Sigmoid colon (tissue), 7 donors: Measurements from ENCODE around the gene SLX4. TPM values are rescaled to one million over a fixed set of nuclear protein-coding genes. Genes with fewer than 3 reads are reported as not detected.
"Not testable (repeated sequence)": the region's sequence is repeated elsewhere in the genome, so short reads cannot be mapped to it uniquely, and the experiment has no call there.

Source experiments
- DNase-seq: peaks from one replicate; pipeline ENCODE4 v3.0.0-alpha.2; 2019
- H3K27ac ChIP-seq, 4 donors: fragments of 200-600 bp; sonication (generic); one replicate each; pipeline ENCODE4 v1.5.1; 2016 to 2019; ENCODE audit warnings: mild to moderate bottlenecking in 1 of 4
- H3K27me3 ChIP-seq, 3 donors: fragments of 200-600 bp; sonication (generic); one replicate each; pipeline ENCODE4 v1.5.1; 2019; ENCODE audit warnings: mild to moderate bottlenecking in 1 of 3
- H3K36me3 ChIP-seq, 4 donors: fragments of 200-600 bp; sonication (generic); one replicate each; pipeline ENCODE4 v1.5.1; 2016 to 2019
- H3K4me1 ChIP-seq, 4 donors: fragments of 200-600 bp; sonication (generic); one replicate each; pipeline ENCODE4 v1.5.1; 2017 to 2019
- H3K4me3 ChIP-seq, 4 donors: fragments of 200-600 bp; sonication (generic); one replicate each; pipeline ENCODE4 v1.5.1; 2017 to 2019; ENCODE audit warnings: mild to moderate bottlenecking in 2 of 4, moderate library complexity in 1 of 4
- H3K9me3 ChIP-seq, 4 donors: fragments of 200-600 bp in 3 of 4; sonication (generic) in 3 of 4; one replicate each; pipeline versions ENCODE4 v1.5.1 to v1.6.1; 2013 to 2019
- EP300 ChIP-seq, 4 donors: sonication (generic); formaldehyde crosslinking; IDR thresholded peaks; one replicate each; pipeline ENCODE4 v1.6.1; 2017; ENCODE audit warnings: antibody characterized with exemption in 4 of 4
- POLR2A ChIP-seq, 2 donors: fragments of 450-650 bp; IDR thresholded peaks; one replicate each; pipeline ENCODE4 v1.6.1; 2016; ENCODE audit warnings: antibody characterized with exemption in 2 of 2, mild to moderate bottlenecking in 2 of 2, moderate library complexity in 2 of 2
- POLR2AphosphoS5 ChIP-seq, 4 donors: sonication (generic); formaldehyde crosslinking; IDR thresholded peaks; one replicate each; pipeline ENCODE4 v1.6.1; 2017; ENCODE audit warnings: antibody characterized with exemption in 4 of 4
- WGBS, 2 donors: extraction: QIAGEN DNeasy Blood & Tissue Kit; methylation state at CpG; one replicate each; pipeline ENCODE4 v1.1.7; 2013; 5-methylcytosine and 5-hydroxymethylcytosine counted together
- intact Hi-C: fragments of 100-400 bp; cut with DNase I; formaldehyde crosslinking; loops from one replicate; pipeline ENCODE4 v1.15.1; 2023
- polyA plus RNA-seq, 3 donors: library from polyadenylated mRNA; stranded (reverse); fragments of 200-250 nt; gene quantifications; one replicate each; pipeline ENCODE4 v1.2.3, GENCODE V29; 2013
- total RNA-seq, 4 donors: library from RNA; depleted of rRNA; stranded (reverse); fragments of >200 nt; gene quantifications; one replicate each; pipeline ENCODE4 v1.1.0, GENCODE V29; 2016
- TF ChIP-seq, protein P1 (sequence below), 4 experiments: fragments of 450-650 bp in 3 of 4; fragments of 200-600 bp in 1 of 4; IDR thresholded peaks; one replicate each; pipeline ENCODE4 v1.5.1; 2016 to 2019; ENCODE audit warnings: antibody characterized with exemption in 4 of 4, mild to moderate bottlenecking in 3 of 4, moderate library complexity in 2 of 4
- donor health status: healthy with polysubstance abuse.
- donor health status: Bipolar disorder and iron deficiency.
- donor health status: healthy.

The SLX4 gene, protein sequence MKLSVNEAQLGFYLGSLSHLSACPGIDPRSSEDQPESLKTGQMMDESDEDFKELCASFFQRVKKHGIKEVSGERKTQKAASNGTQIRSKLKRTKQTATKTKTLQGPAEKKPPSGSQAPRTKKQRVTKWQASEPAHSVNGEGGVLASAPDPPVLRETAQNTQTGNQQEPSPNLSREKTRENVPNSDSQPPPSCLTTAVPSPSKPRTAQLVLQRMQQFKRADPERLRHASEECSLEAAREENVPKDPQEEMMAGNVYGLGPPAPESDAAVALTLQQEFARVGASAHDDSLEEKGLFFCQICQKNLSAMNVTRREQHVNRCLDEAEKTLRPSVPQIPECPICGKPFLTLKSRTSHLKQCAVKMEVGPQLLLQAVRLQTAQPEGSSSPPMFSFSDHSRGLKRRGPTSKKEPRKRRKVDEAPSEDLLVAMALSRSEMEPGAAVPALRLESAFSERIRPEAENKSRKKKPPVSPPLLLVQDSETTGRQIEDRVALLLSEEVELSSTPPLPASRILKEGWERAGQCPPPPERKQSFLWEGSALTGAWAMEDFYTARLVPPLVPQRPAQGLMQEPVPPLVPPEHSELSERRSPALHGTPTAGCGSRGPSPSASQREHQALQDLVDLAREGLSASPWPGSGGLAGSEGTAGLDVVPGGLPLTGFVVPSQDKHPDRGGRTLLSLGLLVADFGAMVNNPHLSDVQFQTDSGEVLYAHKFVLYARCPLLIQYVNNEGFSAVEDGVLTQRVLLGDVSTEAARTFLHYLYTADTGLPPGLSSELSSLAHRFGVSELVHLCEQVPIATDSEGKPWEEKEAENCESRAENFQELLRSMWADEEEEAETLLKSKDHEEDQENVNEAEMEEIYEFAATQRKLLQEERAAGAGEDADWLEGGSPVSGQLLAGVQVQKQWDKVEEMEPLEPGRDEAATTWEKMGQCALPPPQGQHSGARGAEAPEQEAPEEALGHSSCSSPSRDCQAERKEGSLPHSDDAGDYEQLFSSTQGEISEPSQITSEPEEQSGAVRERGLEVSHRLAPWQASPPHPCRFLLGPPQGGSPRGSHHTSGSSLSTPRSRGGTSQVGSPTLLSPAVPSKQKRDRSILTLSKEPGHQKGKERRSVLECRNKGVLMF (N-terminal part only)
- total RNA-seq = 1 to 10 TPM; 2.1 to 3.9 (median 2.6) TPM
- polyA plus RNA-seq = 1 to 10 TPM in 1 of 3 donors, under 1 TPM in 2; under 0.01 to 3.9 (median 0.69) TPM

DNA sequence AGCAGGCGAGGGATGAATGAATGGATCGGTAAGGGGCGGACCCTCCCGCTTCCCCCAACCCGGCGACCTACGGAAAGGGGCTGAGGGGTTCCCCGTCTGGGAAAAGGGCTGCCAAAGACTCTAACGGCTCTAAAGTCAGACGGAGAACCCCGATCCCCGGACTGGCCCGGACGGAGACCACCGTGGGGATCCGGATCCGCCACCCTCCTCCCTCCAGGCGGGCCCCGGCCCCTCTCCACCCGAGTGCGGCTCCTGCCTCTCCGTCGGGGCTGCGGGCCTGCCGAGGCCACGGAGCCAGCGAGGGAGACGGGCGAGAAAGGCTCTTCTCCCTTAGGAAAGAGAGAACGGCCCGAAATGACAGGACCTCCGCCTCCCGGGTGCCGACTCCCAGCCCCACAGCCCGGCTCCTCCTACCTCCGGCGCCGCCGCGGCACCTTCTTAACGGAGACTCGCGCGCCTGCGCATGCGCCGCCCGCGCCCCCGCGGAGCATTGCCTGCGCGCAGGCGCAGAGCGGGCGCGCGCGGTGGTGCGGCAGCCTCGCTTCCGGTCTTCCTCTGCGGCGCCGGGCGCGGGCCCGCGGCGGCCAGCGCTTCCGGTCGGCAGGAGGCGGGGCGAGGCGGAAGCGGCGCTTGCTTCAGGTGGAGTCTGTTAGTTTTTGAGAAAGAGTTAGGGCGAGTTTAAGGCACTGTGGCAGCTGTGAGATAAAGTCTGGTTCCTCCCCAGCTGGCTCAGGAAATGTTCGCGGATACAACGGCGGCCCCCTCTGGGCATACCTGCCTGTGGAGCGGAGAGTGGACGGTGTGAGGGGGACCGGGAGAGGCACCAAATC lies at the start of gene SLX4:
Gene SLX4 (minus strand): TSS at position 461 of the 830 bp plus-strand sequence. CDS start 2,642 bp downstream, outside the sequence.
- Histone ChIP-seq H3K27me3 (no peaks in the 10 kb centered on the region), H3K9me3 (no peaks in the 10 kb centered on the region), H3K4me1 (peaks cover 0 to 24% (median 16%) of the 10 kb centered on the region in 4 donors), H3K36me3 (no peaks in the 10 kb centered on the region), H3K27ac (peak within 1 kb of the TSS; percentile 71 to 88 (median 82)), H3K4me3 (peak within 1 kb of the TSS; percentile 85 to 98 (median 94))
- intact Hi-C loops = loop anchor here (5.0 to 10.0 kb wide), 3 partner anchors 87 to 304 kb away; partner anchors contain the start of genes CREBBP, TIGD7 and ZNF75A
- WGBS, 2 donors = 0% methylated on average over 86 of the region's 86 CpGs
- TF ChIP-seq, protein P1, sequence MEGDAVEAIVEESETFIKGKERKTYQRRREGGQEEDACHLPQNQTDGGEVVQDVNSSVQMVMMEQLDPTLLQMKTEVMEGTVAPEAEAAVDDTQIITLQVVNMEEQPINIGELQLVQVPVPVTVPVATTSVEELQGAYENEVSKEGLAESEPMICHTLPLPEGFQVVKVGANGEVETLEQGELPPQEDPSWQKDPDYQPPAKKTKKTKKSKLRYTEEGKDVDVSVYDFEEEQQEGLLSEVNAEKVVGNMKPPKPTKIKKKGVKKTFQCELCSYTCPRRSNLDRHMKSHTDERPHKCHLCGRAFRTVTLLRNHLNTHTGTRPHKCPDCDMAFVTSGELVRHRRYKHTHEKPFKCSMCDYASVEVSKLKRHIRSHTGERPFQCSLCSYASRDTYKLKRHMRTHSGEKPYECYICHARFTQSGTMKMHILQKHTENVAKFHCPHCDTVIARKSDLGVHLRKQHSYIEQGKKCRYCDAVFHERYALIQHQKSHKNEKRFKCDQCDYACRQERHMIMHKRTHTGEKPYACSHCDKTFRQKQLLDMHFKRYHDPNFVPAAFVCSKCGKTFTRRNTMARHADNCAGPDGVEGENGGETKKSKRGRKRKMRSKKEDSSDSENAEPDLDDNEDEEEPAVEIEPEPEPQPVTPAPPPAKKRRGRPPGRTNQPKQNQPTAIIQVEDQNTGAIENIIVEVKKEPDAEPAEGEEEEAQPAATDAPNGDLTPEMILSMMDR (IDR thresholded peaks at IDR 0.05) = no peak
- peak in 1 of 2 donors; percentile 36 for TF ChIP-seq POLR2A (IDR thresholded peaks at IDR 0.05)
- peak; percentile 57 to 81 (median 69) for TF ChIP-seq POLR2AphosphoS5 (IDR thresholded peaks at IDR 0.05)
- no peak for TF ChIP-seq EP300 (IDR thresholded peaks at IDR 0.05)
- DNase-seq = peak; percentile 95

DNA sequence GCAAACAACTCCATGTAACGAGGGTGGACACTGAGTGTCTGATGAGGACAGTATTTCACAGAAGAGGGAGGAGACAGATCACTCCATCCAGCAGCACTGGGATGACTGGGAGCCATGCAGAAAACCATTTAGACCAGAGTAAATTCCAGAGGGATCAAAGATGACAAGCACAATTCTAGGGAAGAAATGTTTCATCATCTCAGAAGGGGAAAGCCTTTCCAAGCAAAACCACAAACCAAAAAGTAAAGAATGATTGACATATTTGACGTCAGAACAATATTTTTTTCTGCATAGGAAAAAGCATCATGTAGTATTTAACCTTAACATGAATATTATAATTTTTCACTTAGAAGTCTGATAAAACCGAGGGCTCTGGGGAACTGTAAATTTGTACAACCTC lies 47.8 kb upstream of the SLX4 start:
- WGBS, 2 donors = 84% methylated on average over 3 of the region's 3 CpGs
- Histone ChIP-seq H3K9me3 (no peaks in the 10 kb centered on the region), H3K27me3 (no peaks in the 10 kb centered on the region), H3K36me3 (peaks cover 20 to 95% (median 38%) of the 10 kb centered on the region in 4 donors), H3K27ac (no peak overlapping the region), H3K4me1 (no peaks in the 10 kb centered on the region), H3K4me3 (no peak overlapping the region)
- intact Hi-C loops = no loop called here
- peak; percentile 2 for DNase-seq
- TF ChIP-seq EP300 (IDR thresholded peaks at IDR 0.05) (no peak), POLR2A (IDR thresholded peaks at IDR 0.05) (no peak), POLR2AphosphoS5 (IDR thresholded peaks at IDR 0.05) (no peak)
- TF ChIP-seq, protein P1 (IDR thresholded peaks at IDR 0.05) = no peak

DNA sequence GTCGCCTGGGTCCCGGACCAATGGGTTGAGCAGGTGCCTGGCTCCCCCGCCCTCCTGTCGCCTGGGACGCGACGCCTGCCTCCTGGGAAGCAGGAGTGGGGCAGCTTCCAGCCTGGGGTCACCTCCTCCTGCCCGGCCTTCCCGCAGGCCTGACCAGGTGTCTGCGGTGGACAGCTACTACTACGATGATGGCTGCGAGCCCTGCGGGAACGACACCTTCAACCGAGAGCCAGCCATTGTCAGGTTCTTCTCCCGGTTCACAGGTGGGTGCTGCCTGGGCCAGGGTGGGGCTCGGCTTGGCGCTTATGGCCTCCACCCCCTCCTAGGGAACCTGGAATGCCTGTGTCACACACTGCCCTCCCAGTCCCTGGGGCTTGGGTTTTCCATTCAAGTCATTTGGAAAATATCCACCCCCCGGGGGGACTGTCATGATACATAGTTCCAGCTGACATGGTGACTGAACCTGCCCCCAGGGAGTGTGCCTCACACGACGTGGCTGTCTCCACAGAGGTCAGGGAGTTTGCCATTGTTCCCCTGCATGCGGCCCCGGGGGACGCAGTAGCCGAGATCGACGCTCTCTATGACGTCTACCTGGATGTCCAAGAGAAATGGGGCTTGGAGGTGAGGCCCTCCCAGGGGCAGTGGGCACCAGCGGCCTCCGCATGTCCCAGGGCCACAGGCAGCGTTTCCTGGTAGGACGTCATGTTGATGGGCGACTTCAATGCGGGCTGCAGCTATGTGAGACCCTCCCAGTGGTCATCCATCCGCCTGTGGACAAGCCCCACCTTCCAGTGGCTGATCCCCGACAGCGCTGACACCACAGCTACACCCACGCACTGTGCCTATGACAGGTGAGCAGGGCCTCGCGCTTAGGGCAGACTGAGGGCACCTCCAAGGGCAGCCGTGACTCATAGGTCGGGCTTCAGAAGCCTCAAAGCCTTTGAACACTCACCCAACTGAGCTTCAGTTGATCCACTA lies 45.4 kb upstream of the SLX4 start:
- no peak overlapping the region for H3K27ac ChIP-seq
- peaks cover 5 to 73% (median 27%) of the 10 kb centered on the region in 4 donors for H3K36me3 ChIP-seq
- TF ChIP-seq EP300 (IDR thresholded peaks at IDR 0.05) (no peak), POLR2AphosphoS5 (IDR thresholded peaks at IDR 0.05) (no peak), POLR2A (IDR thresholded peaks at IDR 0.05) (no peak)
- TF ChIP-seq, protein P1 (IDR thresholded peaks at IDR 0.05) = no peak
- H3K4me3 ChIP-seq = no peak overlapping the region
- no peaks in the 10 kb centered on the region for H3K27me3 ChIP-seq
- H3K4me1 ChIP-seq = no peaks in the 10 kb centered on the region
- intact Hi-C loops = no loop called here
- 88 to 91% methylated on average over 42 of the region's 42 CpGs for WGBS, 2 donors
- DNase-seq = peak; percentile 52
- H3K9me3 ChIP-seq = no peaks in the 10 kb centered on the region

DNA sequence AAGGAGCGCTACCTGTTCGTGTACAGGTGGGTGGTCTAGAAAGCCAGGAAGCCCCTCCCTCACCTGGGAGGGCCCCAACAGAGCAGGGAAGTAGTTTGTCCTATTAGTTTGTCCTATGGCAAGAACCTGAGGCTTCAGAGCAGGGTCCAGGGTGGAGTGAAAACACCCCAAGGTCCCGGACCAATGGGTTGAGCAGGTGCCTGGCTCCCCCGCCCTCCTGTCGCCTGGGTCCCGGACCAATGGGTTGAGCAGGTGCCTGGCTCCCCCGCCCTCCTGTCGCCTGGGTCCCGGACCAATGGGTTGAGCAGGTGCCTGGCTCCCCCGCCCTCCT lies 44.7 kb upstream of the SLX4 start:
- H3K9me3 ChIP-seq, DNase-seq, H3K4me1 ChIP-seq, H3K4me3 ChIP-seq, intact Hi-C loops, H3K27ac ChIP-seq, H3K27me3 ChIP-seq: not testable (repeated sequence)
- WGBS, 2 donors = 88 to 95% methylated on average over 7 of the region's 10 CpGs
- peaks cover 4 to 71% (median 24%) of the 10 kb centered on the region in 4 donors for H3K36me3 ChIP-seq
